ENCODE data around the gene MAP7D3.

Gene MAP7D3

GRCh38 chrX:136210243-136210642 is 41.0 kb downstream of the MAP7D3 start:
- TF ChIP-seq CTCF (IDR thresholded peaks at IDR 0.05) = no peak

GRCh38 chrX:136209751-136210150 is 41.4 kb downstream of the MAP7D3 start:
- TF ChIP-seq CTCF (IDR thresholded peaks at IDR 0.05) = no peak

GRCh38 chrX:136209016-136209738 is 42.0 kb downstream of the MAP7D3 start:
- peak; percentile 51 for TF ChIP-seq CTCF (IDR thresholded peaks at IDR 0.05)

- no peak for TF ChIP-seq CTCF (IDR thresholded peaks at IDR 0.05)
These were observed 43.7 kb downstream of the MAP7D3 start for GRCh38 chrX:136207546-136207945.

GRCh38 chrX:136206916-136207315 is 44.3 kb downstream of the MAP7D3 start:
- TF ChIP-seq CTCF (IDR thresholded peaks at IDR 0.05) = no peak

- no peak for TF ChIP-seq CTCF (IDR thresholded peaks at IDR 0.05)
These were observed 45.3 kb downstream of the MAP7D3 start for GRCh38 chrX:136205882-136206380.

- no peak for TF ChIP-seq CTCF (IDR thresholded peaks at IDR 0.05)
These were observed 46.6 kb downstream of the MAP7D3 start for GRCh38 chrX:136204571-136204970.

All from LNCAP (cell line).